ENCODE data around the gene RAD51C.
"Not testable (repeated sequence)": the region's sequence is repeated elsewhere in the genome, so short reads cannot be mapped to it uniquely, and the experiment has no call there.

The RAD51C gene

GRCh38 chr17:58760248-58760647, 67.8 kb downstream of the RAD51C start:
- no peaks in the 10 kb centered on the region for H3K36me3 ChIP-seq (replicated peaks)
- no peak overlapping the region for H3K4me3 ChIP-seq (ENCODE audit: low read depth, low read length)
- TF ChIP-seq, protein P1, sequence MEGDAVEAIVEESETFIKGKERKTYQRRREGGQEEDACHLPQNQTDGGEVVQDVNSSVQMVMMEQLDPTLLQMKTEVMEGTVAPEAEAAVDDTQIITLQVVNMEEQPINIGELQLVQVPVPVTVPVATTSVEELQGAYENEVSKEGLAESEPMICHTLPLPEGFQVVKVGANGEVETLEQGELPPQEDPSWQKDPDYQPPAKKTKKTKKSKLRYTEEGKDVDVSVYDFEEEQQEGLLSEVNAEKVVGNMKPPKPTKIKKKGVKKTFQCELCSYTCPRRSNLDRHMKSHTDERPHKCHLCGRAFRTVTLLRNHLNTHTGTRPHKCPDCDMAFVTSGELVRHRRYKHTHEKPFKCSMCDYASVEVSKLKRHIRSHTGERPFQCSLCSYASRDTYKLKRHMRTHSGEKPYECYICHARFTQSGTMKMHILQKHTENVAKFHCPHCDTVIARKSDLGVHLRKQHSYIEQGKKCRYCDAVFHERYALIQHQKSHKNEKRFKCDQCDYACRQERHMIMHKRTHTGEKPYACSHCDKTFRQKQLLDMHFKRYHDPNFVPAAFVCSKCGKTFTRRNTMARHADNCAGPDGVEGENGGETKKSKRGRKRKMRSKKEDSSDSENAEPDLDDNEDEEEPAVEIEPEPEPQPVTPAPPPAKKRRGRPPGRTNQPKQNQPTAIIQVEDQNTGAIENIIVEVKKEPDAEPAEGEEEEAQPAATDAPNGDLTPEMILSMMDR (IDR thresholded peaks at IDR 0.05; ENCODE audit: low read depth, low read length, missing control alignments) = no peak
- no peaks in the 10 kb centered on the region for H3K27me3 ChIP-seq (replicated peaks)
- no peak overlapping the region for H3K27ac ChIP-seq
- in situ Hi-C loops (cut with HindIII; ENCODE audit: low pct_ligation_motif_present, low sequenced_read_pairs) = no loop called here
- DNase-seq = no peak

DNA sequence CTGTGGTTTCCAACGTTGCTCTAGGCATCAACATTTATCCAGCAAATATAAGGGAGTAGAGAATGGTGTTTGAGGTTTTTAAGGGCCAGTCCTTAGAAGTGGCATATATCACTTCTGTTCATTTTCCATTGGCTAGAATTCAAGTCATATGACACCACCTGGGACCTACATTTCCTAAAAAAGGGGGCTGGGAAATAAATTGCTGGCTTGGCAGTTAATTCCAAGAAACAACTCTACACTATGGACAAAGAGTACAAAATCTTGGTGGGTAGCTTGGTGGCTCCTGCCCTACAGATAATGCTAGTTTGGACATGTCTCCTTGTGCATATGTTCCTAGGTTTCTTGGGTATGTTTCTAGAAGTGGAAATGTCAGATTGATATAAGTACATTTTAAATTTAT, 70.9 kb downstream of the RAD51C start:
- no peaks in the 10 kb centered on the region for H3K36me3 ChIP-seq (replicated peaks)
- no peaks in the 10 kb centered on the region for H3K27me3 ChIP-seq (replicated peaks)
- no peak overlapping the region for H3K27ac ChIP-seq
- no peak for DNase-seq
- TF ChIP-seq, protein P1 (IDR thresholded peaks at IDR 0.05; ENCODE audit: low read depth, low read length, missing control alignments) = no peak
- in situ Hi-C loops (cut with HindIII; ENCODE audit: low pct_ligation_motif_present, low sequenced_read_pairs) = no loop called here
- H3K4me3 ChIP-seq (ENCODE audit: low read depth, low read length) = no peak overlapping the region

- H3K27ac ChIP-seq = no peak overlapping the region
- TF ChIP-seq, protein P1 (IDR thresholded peaks at IDR 0.05; ENCODE audit: low read depth, low read length, missing control alignments) = no peak
- no peaks in the 10 kb centered on the region for H3K36me3 ChIP-seq (replicated peaks)
- H3K4me3 ChIP-seq (ENCODE audit: low read depth, low read length) = no peak overlapping the region
- H3K27me3 ChIP-seq (replicated peaks) = no peaks in the 10 kb centered on the region
- in situ Hi-C loops (cut with HindIII; ENCODE audit: low pct_ligation_motif_present, low sequenced_read_pairs) = no loop called here
- DNase-seq = no peak
These were observed 72.0 kb downstream of the RAD51C start for GRCh38 chr17:58764373-58764772.

GRCh38 chr17:58778482-58778881, 86.1 kb downstream of the RAD51C start:
- H3K4me3 ChIP-seq (ENCODE audit: low read depth, low read length); H3K36me3 ChIP-seq (replicated peaks); H3K27ac ChIP-seq; H3K27me3 ChIP-seq (replicated peaks); in situ Hi-C loops (cut with HindIII; ENCODE audit: low pct_ligation_motif_present, low sequenced_read_pairs); DNase-seq: not testable (repeated sequence)

DNA sequence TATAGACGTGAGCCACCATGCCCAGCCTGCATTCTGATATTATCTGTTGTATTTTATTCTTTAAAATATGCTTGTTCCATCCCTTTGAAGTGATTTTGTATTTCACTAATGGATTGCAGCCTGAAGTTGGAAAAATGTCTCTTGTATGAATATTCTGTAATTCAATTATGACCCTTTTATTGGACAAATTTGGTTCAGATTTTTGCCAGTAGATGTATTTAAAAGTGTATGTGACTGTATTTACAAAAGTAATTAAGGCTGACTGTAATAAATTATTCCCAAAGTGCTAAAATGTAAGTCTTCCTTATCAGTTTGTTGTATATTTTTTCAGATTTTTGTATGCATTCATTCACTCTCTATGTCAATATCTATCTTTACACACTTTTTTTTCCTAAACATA, 87.0 kb downstream of the RAD51C start:
- Histone ChIP-seq H3K4me3 (ENCODE audit: low read depth, low read length) (no peak overlapping the region), H3K36me3 (replicated peaks) (no peaks in the 10 kb centered on the region), H3K27ac (no peak overlapping the region), H3K27me3 (replicated peaks) (no peaks in the 10 kb centered on the region)
- no peak for DNase-seq
- TF ChIP-seq, protein P1 (IDR thresholded peaks at IDR 0.05; ENCODE audit: low read depth, low read length, missing control alignments) = no peak
- in situ Hi-C loops (cut with HindIII; ENCODE audit: low pct_ligation_motif_present, low sequenced_read_pairs) = no loop called here

DNA sequence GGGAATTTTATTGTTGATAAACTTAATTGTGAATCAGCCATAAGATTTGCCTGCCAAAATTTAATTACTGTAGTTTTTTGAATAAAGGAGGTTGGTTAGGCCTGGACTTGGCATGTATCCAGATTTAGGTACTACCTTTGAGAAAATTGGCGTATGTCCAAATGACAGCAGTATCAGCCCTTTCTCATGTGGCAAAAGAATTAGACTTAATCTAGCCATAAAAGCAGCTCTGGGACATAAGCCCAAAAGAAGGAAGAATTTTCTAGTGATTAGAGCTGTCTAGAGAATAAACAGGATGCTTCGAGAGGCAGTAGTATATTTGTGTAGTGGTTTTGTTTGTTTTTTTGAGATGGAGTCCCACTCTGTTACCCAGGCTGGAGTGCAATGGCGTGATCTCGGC, 91.0 kb downstream of the RAD51C start:
- H3K36me3 ChIP-seq (replicated peaks) = no peaks in the 10 kb centered on the region
- in situ Hi-C loops (cut with HindIII; ENCODE audit: low pct_ligation_motif_present, low sequenced_read_pairs) = no loop called here
- H3K4me3 ChIP-seq (ENCODE audit: low read depth, low read length) = no peak overlapping the region
- H3K27me3 ChIP-seq (replicated peaks) = no peaks in the 10 kb centered on the region
- no peak overlapping the region for H3K27ac ChIP-seq
- no peak for DNase-seq
- TF ChIP-seq, protein P1 (IDR thresholded peaks at IDR 0.05; ENCODE audit: low read depth, low read length, missing control alignments) = no peak

Data from brain microvascular endothelial cell (primary cell).